Measurements from ENCODE around the gene NUP153.
A peak's percentile ranks its signal among the peaks of the same experiment; 100 is the strongest.

The NUP153 gene

DNA sequence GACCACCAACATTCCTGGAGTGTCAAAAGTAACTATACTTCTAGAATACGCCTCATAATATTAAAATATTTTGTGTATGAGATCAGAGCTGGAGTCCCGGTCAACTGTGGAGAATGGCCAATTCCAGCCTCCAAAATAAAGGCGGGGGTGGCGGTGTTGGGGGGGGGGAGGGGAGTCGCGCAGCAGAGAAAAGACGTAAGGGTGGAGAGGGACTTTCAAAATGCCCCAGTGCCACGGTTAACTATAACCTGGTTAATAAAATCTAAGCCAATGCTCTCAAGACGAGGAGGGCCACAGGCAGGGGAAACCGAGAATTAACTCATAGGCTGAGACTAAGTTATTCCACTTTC is 1.3 kb downstream of the NUP153 start:
- no peak for DNase-seq (ENCODE audit: low read depth, low spot score)
- CTCF ChIA-PET: no interaction called here
- TF ChIP-seq, protein P1, sequence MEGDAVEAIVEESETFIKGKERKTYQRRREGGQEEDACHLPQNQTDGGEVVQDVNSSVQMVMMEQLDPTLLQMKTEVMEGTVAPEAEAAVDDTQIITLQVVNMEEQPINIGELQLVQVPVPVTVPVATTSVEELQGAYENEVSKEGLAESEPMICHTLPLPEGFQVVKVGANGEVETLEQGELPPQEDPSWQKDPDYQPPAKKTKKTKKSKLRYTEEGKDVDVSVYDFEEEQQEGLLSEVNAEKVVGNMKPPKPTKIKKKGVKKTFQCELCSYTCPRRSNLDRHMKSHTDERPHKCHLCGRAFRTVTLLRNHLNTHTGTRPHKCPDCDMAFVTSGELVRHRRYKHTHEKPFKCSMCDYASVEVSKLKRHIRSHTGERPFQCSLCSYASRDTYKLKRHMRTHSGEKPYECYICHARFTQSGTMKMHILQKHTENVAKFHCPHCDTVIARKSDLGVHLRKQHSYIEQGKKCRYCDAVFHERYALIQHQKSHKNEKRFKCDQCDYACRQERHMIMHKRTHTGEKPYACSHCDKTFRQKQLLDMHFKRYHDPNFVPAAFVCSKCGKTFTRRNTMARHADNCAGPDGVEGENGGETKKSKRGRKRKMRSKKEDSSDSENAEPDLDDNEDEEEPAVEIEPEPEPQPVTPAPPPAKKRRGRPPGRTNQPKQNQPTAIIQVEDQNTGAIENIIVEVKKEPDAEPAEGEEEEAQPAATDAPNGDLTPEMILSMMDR (IDR thresholded peaks at IDR 0.05; ENCODE audit: insufficient read depth, low read length, missing control alignments): no peak
- POLR2A ChIA-PET: no interaction called here
- peak overlapping the region; percentile 86 for H3K4me3 ChIP-seq (ENCODE audit: low read depth, low read length)

DNA sequence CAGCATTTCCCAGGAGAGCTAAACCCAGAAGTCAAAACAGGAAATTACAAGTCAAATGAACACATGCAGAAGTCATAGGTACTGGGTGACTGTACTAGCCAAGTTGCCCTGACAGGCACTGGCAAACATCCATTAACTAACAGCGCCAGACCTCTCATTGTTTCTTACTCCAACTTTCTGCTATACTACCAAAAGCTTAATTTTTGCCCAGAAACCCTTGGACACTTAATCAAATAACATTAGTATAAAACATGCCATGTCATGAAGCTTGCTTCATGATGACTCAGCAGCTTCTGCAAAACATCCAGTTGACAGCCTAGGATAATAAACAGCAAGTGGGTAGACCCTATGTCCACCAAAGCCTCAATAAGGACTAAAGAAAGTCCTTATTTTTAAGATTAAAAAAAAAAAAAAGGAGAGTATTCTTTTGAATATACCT is 3.5 kb downstream of the NUP153 start:
- CTCF ChIA-PET: interaction anchor here (0.7 to 3.1 kb wide), 3 partner anchors 11 to 100 kb away, joined by 3 to 19 read pairs (median 3); no protein-coding TSS in a partner anchor
- POLR2A ChIA-PET: no interaction called here
- DNase-seq (ENCODE audit: low read depth, low spot score): no peak

DNA sequence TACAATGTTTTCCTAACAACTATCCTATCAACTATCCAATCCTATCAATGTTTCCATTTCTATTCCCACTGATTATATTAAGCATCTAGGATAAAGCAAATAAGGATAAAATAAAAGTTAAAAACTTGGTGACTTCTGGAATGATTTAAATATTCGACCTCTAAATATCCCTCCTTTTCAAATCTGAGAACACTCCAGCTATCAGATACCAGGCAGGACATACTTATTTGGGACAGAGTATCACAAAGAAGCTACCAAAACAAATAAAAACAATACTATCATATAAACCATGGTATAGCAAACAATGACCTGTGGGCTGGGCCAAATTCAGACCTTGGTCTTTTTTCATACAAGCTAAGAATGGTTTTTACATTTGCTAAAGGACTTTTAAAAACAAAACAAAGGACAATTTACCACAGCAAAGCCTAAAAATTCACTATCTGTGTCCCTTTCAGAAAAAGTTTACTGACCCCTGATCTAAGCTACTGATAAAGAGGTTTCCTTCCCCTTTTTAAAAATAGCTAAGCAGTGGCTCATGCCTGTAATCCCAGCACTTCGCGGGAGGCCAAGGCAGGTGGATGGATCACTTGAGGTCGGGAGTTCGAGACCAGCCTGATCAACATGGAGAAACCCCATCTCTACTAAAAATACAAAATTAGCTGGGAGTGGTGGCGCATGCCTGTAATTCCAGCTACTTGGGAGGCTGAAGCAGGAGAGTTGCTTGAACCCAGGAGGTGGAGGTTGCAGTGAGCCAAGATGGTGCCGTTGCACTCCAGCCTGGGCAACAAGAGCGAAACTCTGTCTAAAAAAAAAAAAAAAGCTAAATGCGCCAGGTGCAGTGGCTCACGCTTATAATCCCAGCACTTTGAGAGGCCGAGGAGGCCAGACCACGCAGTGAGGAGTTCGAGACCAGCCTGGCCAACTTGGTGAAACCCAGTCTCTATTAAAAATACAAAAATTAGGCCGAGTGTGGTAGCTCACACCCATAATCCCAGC is 6.0 kb downstream of the NUP153 start:
- POLR2A ChIA-PET: interaction anchor here (0.6 kb wide), 2 partner anchors 8 to 44 kb away, joined by 3 to 4 read pairs; no protein-coding TSS in a partner anchor
- TF ChIP-seq, protein P1 (IDR thresholded peaks at IDR 0.05; ENCODE audit: insufficient read depth, low read length, missing control alignments): no peak
- DNase-seq (ENCODE audit: low read depth, low spot score): no peak
- no peak overlapping the region for H3K4me3 ChIP-seq (ENCODE audit: low read depth, low read length)
- CTCF ChIA-PET: interaction anchor here (0.6 to 3.1 kb wide), 7 partner anchors 8 to 104 kb away, joined by 3 to 19 read pairs (median 3); no protein-coding TSS in a partner anchor

More for the DNA sequence above, 3.5 kb downstream of the NUP153 start:
- TF ChIP-seq, protein P1 (IDR thresholded peaks at IDR 0.05; ENCODE audit: insufficient read depth, low read length, missing control alignments): no peak
- H3K4me3 ChIP-seq (ENCODE audit: low read depth, low read length): no peak overlapping the region

DNA sequence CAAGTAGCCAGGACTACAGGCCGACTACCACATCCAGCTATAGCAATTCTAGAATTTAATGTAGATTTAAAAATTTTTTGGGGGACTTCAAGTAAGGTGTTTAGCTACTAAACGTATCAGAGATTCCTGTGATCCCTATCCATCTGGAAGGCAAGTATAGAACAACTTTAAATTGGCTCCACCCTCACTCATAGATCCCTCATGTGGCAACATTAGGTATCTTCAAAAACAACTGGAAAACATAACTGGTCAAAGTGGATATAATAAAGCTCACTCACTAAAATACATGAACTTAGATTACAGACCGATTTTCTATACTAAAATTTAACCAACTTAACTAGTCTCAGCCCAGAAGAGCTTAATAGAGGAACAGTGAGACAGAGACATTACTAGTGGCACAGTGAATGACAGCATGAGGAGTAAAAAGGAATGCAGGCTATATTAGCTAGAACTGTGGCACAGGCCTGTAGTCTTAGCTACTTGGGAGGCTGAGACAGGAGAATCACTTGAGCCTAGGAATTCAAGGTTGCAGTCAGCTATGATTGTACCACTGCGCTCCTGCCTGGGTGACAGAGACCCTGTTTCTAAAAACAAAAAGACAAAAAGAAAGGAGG is 14.7 kb downstream of the NUP153 start:
- DNase-seq (ENCODE audit: low read depth, low spot score): no peak
- TF ChIP-seq, protein P1 (IDR thresholded peaks at IDR 0.05; ENCODE audit: insufficient read depth, low read length, missing control alignments): no peak
- ChIA-PET POLR2A (interaction anchor here (0.6 kb wide), 1 partner anchor 9 kb away, joined by 3 read pairs; no protein-coding TSS in a partner anchor), CTCF (interaction anchor here (0.6 to 2.5 kb wide), 3 partner anchors 10 to 112 kb away, joined by 3 to 19 read pairs (median 3); no protein-coding TSS in a partner anchor)
- H3K4me3 ChIP-seq (ENCODE audit: low read depth, low read length): no peak overlapping the region

DNA sequence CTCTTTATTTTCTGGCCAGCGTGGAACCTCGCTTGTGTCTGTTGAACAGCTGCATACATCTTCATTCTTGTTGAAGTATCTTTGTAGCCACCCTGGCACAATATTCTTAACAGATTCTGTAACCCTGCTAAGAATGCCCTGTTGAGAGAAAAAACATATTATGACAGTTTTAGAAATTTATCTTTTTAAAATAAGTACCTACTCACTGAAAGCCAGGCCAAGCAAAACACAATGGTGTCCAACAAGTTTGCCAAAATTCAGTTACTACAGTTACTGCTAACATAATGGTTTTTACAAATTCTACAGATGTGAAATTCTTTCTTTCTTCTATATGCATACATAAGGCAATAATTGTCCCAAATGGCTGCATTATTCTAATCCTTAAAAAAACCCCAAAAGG is 18.2 kb downstream of the NUP153 start:
- no peak for DNase-seq (ENCODE audit: low read depth, low spot score)
- ChIA-PET POLR2A (interaction anchor here (0.6 kb wide), 1 partner anchor 571 kb away, joined by 3 read pairs; no protein-coding TSS in a partner anchor), CTCF (interaction anchor here (0.7 to 0.9 kb wide), 2 partner anchors 16 to 555 kb away, joined by 3 read pairs; no protein-coding TSS in a partner anchor)
- no peak overlapping the region for H3K4me3 ChIP-seq (ENCODE audit: low read depth, low read length)
- TF ChIP-seq, protein P1 (IDR thresholded peaks at IDR 0.05; ENCODE audit: insufficient read depth, low read length, missing control alignments): no peak

Data from AG04449 (cell line).